Measurements from ENCODE around the gene GRM8.

GRCh38 chr7:126485791-126486190 is 767.0 kb downstream of the GRM8 start:
- no peak for TF ChIP-seq CTCF (IDR thresholded peaks at IDR 0.05; ENCODE audit: borderline replicate concordance, extremely low read depth, low read length, poor library complexity, severe bottlenecking)
- no peak for TF ChIP-seq EZH2 (IDR thresholded peaks at IDR 0.05; ENCODE audit: borderline replicate concordance, low read depth, low read length, severe bottlenecking)

All from DND-41 (cell line).